Measurements from ENCODE around the gene FAM171A1. TPM values are rescaled to one million over a fixed set of nuclear protein-coding genes. Genes with fewer than 3 reads are reported as not detected.

Gene FAM171A1
- total RNA-seq, 2 donors from 2014 or later = 22.1 to 29.1 TPM

GRCh38 chr10:15222511-15222910 is 148.6 kb downstream of the FAM171A1 start:
- no peak for TF ChIP-seq CTCF (IDR thresholded peaks at IDR 0.05)
- TF ChIP-seq POLR2A (IDR thresholded peaks at IDR 0.05) = no peak
- no peak overlapping the region for H3K27ac ChIP-seq
- H3K36me3 ChIP-seq (replicated peaks in 1 of 2; ENCODE audit: insufficient read depth in 1 of 2, low read depth in 2 of 2) = peaks cover 0 to 4% of the 10 kb centered on the region in 2 donors

DNA sequence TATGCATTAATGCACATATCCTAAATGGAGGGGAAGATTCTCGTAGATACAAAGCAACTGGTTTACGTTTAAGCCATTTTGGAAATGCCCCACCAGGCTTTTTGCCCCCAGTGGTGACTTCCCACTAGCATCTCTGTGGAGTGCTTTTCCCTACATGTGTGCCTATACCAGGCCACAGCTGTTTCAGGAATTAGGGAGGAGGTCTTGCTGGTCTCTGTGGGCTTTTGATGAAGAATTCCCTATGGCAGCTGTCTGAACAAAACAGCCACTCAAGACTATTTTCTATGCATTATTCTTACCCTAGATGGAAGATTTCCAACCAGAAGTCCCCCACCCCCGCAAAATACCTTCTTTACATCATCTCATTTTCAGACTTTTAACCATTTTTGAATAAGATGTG is 150.6 kb downstream of the FAM171A1 start:
- no peak overlapping the region for H3K4me3 ChIP-seq
- no peaks in the 10 kb centered on the region for H3K9me3 ChIP-seq
- no peaks in the 10 kb centered on the region for H3K27me3 ChIP-seq
- H3K36me3 ChIP-seq (replicated peaks in 1 of 2; ENCODE audit: insufficient read depth in 1 of 2, low read depth in 2 of 2) = peaks cover 0 to 4% of the 10 kb centered on the region in 2 donors
- DNase-seq (no peak), ATAC-seq (no peak)
- TF ChIP-seq POLR2A (IDR thresholded peaks at IDR 0.05) (no peak), CTCF (IDR thresholded peaks at IDR 0.05) (no peak)
- intact Hi-C loops (cut with DNase I) = no loop called here
- H3K4me1 ChIP-seq = no peaks in the 10 kb centered on the region
- 84 to 97% methylated on average over 3 of the region's 3 CpGs for WGBS, 2 donors
- H3K27ac ChIP-seq = no peak overlapping the region

More at GRCh38 chr10:15222511-15222910, 148.6 kb downstream of the FAM171A1 start:
- Histone ChIP-seq H3K9me3 (no peaks in the 10 kb centered on the region), H3K27me3 (no peaks in the 10 kb centered on the region), H3K4me1 (no peaks in the 10 kb centered on the region), H3K4me3 (no peak overlapping the region)
- intact Hi-C loops (cut with DNase I) = no loop called here
- WGBS, 2 donors = 82 to 89% methylated on average over 10 of the region's 10 CpGs
- no peak for ATAC-seq
- DNase-seq = no peak

- DNase-seq (no peak), ATAC-seq (no peak)
- Histone ChIP-seq H3K4me1 (no peaks in the 10 kb centered on the region), H3K27me3 (no peaks in the 10 kb centered on the region), H3K4me3 (no peak overlapping the region), H3K27ac (no peak overlapping the region), H3K9me3 (no peaks in the 10 kb centered on the region), H3K36me3 (replicated peaks in 1 of 2; ENCODE audit: insufficient read depth in 1 of 2, low read depth in 2 of 2) (peaks cover 0 to 8% of the 10 kb centered on the region in 2 donors)
- 92 to 98% methylated on average over 6 of the region's 6 CpGs for WGBS, 2 donors
- TF ChIP-seq CTCF (IDR thresholded peaks at IDR 0.05) (no peak), POLR2A (IDR thresholded peaks at IDR 0.05) (no peak)
- intact Hi-C loops (cut with DNase I) = no loop called here
These were observed 154.4 kb downstream of the FAM171A1 start for GRCh38 chr10:15216700-15217099.

- Histone ChIP-seq H3K4me3 (no peak overlapping the region), H3K4me1 (peaks cover 11% of the 10 kb centered on the region), H3K36me3 (replicated peaks in 1 of 2; ENCODE audit: insufficient read depth in 1 of 2, low read depth in 2 of 2) (peaks cover 0 to 3% of the 10 kb centered on the region in 2 donors), H3K27me3 (no peaks in the 10 kb centered on the region), H3K27ac (no peak overlapping the region), H3K9me3 (no peaks in the 10 kb centered on the region)
- DNase-seq = no peak
- intact Hi-C loops (cut with DNase I) = loop anchor here (5.0 kb wide), 1 partner anchor 158 kb away; the partner anchor contains the start of gene FAM171A1
- TF ChIP-seq POLR2A (IDR thresholded peaks at IDR 0.05) (no peak), CTCF (IDR thresholded peaks at IDR 0.05) (no peak)
- ATAC-seq = no peak
- WGBS, 2 donors = 92% methylated on average over 17 of the region's 17 CpGs
These were observed 156.9 kb downstream of the FAM171A1 start for GRCh38 chr10:15214237-15214636.

DNA sequence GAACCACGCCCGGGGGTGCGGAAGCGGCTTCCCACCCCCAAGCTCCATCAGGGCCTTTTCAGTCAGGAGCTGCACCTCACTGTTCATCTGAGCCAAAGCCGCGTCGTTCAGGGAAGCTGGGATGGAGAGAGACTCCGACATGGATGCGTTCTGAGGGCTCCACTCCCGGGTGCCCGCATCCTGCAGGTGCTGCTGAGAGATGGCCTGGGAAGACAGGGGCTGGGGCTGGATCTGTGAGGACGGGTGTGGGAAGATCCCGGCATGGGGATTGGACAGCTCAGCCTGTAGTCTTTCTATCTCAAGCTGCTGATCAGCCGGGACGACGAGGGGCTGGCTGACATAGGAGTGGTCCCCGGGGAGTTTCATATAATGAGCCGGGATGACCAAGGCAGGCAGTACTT is 157.6 kb downstream of the FAM171A1 start:
- peaks cover 11% of the 10 kb centered on the region for H3K4me1 ChIP-seq
- no peak for DNase-seq
- H3K27me3 ChIP-seq = no peaks in the 10 kb centered on the region
- intact Hi-C loops (cut with DNase I) = loop anchor here (5.0 kb wide), 1 partner anchor 159 kb away; the partner anchor contains the start of gene FAM171A1
- WGBS, 2 donors = 93 to 98% methylated on average over 13 to 18 of the region's 18 CpGs
- no peak overlapping the region for H3K27ac ChIP-seq
- no peak overlapping the region for H3K4me3 ChIP-seq
- no peaks in the 10 kb centered on the region for H3K9me3 ChIP-seq
- no peak for ATAC-seq
- peaks cover 0 to 3% of the 10 kb centered on the region in 2 donors for H3K36me3 ChIP-seq (replicated peaks in 1 of 2; ENCODE audit: insufficient read depth in 1 of 2, low read depth in 2 of 2)
- TF ChIP-seq CTCF (IDR thresholded peaks at IDR 0.05) (no peak), POLR2A (IDR thresholded peaks at IDR 0.05) (no peak)

All from body of pancreas (tissue), 4 donors.